Hepatic stellate cell (primary cell): Measurements from ENCODE around the gene IP6K2.
A peak's percentile ranks its signal among the peaks of the same experiment; 100 is the strongest.
"Not testable (repeated sequence)": the region's sequence is repeated elsewhere in the genome, so short reads cannot be mapped to it uniquely, and the experiment has no call there.

Source experiments
- DNase-seq: peaks from one replicate; pipeline ENCODE4 v3.0.0; 2011; ENCODE audit warnings: low spot score

The IP6K2 gene, protein sequence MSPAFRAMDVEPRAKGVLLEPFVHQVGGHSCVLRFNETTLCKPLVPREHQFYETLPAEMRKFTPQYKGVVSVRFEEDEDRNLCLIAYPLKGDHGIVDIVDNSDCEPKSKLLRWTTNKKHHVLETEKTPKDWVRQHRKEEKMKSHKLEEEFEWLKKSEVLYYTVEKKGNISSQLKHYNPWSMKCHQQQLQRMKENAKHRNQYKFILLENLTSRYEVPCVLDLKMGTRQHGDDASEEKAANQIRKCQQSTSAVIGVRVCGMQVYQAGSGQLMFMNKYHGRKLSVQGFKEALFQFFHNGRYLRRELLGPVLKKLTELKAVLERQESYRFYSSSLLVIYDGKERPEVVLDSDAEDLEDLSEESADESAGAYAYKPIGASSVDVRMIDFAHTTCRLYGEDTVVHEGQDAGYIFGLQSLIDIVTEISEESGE

DNA sequence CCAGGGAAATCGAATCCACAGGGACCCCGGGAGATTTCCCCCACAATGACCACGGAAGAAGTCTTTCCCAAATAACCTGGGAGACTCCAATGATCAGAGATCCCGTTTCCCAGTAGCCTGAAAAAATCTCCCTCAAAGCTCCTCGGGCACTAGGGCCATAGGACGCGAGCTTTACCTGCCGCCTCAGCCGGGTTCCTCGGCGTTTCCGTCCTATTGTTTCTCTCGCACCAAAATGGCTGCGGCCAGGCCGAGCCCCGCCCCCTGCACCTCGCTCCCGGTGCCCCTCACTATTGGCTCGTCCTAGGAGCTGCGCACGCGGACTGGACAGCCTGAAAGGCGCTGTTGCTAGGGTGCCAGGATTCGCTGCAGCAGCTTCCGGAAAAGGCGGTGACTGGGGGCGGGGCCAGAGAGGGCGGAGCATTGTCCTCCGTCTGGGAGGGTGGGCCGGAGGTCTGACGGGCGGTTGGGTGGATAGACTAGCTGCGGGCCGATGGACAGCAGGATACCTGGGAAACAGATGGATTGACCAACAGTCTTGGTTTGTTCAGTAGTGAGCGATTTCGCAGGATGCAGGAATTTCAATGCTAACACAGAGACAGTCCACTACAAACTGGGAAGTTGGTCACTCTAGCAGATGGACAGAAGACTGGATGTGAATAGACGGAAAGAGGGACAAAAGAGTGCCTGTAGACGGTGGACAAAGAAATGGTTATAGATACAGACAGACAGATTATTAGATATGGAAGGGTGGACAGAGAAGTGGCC, at the start of gene IP6K2:
IP6K2 (minus strand) TSS at position 240 of the 765 bp plus-strand sequence. CDS start 21,930 bp downstream, outside the sequence.
- DNase-seq: peak; percentile 97

DNA sequence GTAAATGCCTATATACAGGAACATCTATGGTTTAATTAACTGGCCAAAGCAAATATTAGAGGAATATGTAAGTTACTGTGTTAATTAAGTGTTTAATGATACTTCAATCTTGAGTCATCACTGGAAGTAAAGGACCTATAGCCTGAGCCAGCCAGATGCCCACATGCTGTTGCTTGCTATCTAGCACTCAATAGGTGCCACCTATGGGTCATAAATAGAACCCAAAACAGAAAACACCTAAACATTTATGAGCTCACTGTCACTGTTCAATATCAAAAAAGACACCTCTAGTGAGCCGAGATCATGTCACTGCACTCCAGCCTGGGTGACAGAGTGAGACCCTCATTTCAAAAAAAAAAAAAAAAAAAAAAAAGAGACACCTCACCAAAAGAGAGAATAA, 48.4 kb upstream of the IP6K2 start:
- DNase-seq: no peak

DNA sequence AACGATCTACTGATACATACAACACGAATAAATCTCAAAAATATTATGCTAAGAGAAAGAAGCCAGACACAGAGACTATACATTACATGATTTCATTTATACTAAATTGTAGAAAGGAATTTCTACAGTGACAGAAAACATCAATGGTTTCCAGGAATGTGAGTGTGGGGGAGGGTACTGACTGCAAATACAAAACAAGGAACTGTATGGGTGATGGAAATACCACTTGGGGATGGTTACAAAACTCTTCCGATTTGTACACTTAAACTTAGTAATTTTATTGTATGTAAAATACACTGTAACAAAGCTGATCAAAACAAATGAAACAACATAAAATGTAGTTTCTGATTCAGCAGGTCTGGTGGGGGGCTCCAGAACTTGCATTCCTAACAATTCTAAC, 45.8 kb upstream of the IP6K2 start:
- DNase-seq: no peak

DNA sequence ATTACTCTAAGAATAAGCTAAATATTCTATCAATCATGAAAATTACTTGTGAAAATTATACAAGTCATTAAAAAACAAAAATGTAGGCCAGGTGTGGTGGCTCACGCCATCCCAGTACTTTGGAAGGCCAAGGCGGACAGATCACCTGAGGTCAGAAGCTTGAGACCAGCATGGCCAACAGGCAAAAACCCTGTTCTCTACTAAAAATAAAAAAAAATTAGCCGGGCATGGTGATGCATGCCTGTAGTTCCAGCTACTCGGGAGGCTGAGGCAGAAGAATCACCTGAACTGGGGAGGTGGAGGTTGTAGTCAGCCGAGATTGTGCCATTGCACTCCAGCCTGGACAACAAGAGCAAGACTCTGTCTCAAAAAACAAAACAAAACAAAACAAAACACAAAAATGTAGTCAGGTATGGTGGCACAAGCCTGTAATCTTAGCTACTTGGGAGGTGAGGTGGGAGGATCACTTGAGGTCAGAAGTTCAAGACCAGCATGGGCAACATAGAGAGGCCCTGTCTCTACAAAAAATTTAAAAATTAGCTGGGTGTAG, 43.0 kb upstream of the IP6K2 start:
- DNase-seq: not testable (repeated sequence)

DNA sequence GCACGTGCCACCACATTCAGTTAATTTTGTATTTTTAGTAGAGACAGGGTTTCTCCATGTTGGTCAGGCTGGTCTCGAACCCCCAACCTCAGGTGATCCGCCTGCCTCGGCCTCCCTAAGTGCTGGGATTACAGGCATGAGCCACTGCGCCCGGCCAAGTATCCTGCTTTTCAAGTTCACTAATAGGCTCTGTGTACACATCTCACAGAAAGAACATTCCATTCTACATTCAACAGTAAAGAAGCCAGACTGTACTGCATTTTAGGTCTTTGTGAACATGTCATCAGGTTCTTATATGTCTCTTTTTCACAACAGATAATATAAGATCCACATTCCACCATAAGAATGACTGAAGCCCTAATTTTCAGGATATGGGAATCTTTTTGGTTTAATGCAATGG, 42.5 kb upstream of the IP6K2 start:
- DNase-seq: not testable (repeated sequence)

DNA sequence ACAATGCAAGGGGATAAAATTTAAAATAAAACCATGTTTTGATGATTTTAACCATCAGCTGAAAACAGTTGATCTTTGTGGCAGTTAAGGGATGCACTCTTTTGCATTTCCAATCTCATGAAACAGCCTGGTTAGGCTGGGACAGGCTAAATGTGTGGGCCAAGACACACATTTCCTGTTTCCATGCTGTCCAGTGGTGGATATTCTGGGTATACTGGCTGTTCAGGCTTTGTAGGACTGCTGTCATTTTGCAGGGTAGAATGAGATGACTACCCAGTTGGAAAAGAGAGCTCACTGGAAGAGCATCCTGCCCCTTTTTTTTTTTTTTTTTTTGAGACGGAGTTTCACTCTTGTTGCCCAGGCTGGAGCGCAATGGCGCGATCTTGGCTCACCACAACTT, 42.0 kb upstream of the IP6K2 start:
- DNase-seq: no peak

DNA sequence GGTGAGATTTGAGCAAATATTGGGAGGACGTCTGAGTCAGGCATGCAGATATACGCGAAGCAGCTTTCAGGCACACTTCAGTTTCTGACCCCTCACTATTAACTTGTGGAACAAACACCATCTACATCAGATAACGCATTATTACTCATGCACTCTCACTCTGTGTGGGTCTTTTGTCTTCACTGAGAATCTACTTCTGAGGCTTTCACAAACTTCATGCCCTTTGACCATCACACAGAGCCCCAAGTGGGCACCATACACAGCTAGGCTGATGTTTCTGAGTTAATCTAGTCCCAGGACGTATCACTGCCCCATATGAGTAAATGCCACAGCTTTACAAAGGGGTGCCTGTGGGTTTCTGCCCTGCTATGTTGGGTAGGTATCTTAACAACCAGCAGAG, 39.6 kb upstream of the IP6K2 start:
- no peak for DNase-seq

DNA sequence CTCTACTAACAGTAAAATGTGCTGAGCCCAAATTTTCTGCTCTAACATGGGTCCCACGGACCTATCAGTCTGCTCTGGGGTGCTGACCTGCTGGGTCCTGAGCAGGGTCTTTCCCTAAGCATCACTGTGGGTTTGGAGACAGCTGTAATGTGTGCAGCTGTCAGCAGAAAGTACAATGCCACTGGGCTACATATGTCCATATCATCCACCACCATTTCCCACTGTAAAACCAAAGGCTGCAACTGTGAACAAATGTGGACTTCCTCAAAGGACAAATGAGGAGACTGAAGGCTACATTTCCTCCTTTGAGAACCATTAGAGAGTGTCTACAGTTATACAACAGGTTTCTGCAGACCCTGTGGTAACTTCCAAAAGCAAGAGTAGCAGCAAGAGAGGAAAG, 33.8 kb upstream of the IP6K2 start:
- no peak for DNase-seq

DNA sequence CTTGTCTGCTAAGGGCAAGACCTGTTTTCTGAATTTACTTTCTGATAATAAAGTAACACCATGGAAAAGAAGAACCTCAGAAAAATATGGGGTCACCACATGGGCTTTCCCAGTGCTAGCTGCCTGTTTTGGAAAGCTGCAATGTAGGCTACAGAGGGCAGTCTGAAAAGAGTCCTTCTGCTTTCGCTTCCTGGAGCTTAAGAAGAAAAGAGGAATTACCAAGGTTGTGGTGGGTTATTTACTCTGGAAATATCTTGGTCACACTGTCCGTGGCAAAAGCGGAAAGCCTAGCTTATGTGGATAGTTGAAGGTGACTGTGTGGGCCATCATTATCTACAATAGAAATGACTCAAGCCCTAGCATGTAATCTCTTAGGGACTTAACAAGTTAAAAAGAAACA, 31.7 kb upstream of the IP6K2 start:
- DNase-seq: no peak

DNA sequence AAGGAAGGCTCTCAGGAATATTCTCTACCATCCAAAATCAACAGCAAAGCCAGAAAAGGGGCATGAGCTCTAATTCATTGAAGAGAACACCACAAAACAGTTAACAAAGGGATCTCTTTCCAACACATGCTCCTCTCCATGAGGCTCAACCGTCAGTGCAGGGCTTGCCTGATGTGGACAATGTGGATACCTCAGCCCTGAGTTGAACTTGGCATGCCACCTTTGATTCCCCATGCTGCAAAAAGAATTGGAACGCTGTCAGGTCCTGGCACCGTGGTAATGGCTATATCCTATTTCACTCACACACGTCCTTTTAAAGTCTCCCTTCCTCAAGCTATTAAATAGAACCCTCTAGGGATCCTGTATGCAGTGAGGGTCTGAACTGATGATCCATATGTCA, 30.7 kb upstream of the IP6K2 start:
- no peak for DNase-seq

DNA sequence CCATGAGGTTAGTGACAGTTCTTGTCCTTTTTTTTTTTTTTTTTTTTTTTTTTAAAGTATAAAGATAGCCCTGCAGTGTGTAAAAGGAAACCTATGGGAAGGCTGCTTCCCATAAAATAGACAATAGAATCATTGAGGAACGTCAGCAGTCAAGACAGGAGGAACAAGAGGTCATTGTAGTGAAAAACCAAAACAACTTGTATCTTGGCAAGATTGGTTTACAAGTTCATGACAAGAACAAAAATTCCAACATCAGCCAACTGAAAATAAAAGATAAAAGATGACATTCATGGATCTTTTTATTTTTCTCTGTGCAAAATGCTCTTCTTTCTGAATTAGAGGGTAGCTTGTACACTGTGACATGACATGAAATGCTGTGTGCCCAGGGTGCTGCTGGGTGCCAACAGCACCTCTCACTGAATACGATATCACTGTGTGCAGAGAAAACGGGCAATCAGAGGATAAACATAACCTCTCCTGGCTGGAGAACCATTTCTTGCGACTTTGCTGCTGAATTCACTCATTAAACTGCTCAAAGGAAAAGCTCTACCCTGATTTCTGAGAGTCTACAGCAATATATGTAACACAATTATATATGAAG, 30.1 kb upstream of the IP6K2 start:
- DNase-seq: no peak

DNA sequence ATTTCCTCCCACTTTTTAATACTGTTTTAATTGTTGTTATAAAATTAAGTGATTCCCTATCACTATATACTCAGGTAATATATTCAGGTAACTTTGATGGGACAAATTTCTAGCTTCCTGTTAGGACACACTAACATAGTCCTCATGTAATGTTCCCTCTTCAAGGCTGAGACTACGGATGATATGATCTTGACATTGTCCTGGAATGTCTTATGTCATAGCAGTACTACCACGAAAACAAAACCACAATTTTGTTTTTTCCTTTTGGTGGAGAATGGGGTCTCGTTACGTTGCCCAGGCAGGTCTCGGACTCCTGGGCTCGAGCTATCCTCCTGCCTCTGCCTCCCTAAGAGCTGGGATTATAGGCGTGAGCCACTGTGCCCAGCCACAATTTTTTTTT, 26.8 kb upstream of the IP6K2 start:
- DNase-seq: no peak

DNA sequence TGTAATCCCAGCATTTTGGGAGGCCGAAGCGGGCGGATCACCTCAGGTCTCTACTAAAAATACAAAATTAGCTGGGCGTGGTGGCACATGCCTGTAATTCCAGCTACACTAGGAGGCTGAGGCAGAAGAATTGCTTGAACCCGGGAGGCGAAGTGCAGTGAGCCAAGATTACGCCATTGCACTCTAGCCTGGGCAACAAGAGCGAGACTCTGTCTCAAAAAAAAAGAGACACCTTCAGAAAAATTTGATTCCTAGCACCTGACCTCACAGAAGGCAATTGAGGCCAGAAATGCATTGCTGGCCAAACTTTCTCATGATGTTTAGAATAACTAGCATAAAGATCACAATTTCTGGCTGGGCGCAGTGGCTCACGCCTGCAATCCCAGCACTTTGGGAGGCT, 24.2 kb upstream of the IP6K2 start:
- DNase-seq: not testable (repeated sequence)

DNA sequence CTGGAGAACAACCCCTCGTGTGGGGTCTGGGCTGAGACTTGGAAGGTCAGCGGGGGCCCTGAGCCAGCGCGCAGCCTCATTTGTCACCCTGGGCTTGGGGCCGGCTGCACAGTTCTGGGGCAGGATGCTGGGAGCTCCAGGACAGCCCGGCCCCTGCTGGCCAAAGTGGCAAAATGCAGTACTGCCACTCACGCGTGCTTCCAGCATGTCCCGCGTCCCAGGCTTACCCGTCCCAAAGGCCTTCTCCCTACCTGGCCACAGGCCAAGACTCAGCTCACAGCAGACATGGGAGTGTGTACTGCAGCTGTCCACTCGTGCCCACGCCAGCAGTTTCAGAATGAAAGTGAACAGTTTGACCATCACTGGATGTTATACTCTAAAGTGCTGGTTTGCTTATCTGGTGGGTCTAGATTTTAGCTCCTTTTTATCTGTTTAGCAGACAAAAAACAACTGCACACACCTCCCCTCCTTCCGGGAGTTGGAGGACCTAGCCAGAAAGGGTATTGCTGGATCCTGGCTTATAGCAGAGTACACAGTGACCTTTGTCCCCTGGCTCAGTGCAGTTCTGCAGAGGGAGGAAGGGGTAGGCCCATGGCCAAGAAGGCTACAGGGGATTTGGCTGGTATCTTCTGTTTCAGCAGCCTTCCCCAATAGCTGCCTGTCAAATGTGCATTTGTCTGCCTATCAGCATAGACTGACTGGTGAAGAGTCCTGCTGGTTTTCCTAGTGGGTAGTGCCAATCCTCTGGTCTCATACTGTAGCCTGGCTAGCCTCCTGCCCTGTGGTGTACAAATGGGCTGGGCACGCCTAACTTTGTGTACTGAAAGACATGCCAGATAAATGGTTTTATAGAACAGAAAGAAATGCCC, 23.2 kb upstream of the IP6K2 start:
- peak; percentile 93 for DNase-seq

DNA sequence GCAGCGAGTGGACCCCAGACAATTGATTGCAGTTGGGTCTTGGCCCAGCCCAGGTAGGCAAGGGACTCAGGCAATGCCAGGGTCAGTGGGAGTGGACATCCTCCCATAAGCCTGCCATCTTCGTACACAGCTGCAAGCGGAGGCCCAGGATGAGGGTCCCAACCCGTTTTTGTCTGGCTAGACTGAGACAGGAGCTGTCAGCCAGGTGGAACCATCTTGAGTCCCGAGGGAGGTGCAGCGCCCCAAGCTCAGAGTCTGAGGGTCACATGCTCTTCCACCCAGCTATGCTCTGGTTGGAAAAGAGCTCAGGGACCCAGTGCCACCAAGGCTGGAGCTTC, 22.6 kb upstream of the IP6K2 start:
- DNase-seq: no peak

DNA sequence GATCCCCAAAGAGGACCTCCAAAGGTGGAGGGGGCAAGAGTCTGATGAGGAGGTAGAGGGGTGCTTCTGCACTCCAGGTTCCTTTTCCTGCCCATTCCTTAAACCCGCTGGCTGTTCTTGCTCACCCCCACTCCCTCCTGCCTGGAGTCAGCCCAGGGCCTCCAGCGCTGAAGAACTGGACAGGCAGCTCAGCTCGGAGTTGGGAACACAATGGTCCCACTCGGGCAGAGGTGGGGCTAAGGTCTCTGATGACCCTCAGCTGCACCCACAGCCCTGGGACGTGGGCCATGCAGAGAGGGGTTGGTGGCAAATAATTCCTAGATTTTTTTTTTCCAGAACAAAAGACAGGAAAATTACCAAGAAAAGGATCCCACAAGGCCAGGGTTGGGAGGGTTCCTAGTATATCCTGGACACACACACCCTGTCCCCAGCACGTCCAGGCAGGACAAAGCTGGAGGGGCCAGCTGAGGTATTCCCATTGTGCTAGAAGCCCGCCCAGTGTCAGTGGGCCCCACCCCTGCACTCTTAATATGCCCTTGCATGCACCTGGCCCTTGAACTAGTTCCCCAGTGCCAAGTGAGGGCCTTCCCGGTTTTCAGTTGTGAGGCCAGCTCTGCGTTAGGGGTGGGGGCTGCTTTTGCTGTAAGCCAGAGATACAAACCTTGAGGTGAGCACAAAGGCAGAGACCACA, 22.1 kb upstream of the IP6K2 start:
- no peak for DNase-seq

DNA sequence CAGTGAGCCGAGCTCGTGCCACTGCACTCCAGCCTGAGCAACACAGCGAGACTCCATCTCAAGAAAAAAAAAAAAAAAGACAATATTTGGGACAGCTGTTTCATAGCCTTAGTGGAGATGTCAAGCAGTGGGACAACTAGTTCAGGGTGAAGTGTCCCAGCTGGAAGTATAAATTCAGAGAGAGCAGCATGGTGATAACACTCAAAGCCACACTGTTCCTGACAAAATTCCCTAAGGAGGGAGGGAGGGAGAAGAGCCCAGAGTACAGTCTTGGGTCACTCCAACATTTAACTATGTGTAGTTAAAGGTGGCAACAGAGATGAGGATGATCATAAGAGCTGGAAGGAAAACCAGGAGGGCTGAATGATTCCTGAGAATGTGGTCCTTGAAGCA, 21.1 kb upstream of the IP6K2 start:
- no peak for DNase-seq

DNA sequence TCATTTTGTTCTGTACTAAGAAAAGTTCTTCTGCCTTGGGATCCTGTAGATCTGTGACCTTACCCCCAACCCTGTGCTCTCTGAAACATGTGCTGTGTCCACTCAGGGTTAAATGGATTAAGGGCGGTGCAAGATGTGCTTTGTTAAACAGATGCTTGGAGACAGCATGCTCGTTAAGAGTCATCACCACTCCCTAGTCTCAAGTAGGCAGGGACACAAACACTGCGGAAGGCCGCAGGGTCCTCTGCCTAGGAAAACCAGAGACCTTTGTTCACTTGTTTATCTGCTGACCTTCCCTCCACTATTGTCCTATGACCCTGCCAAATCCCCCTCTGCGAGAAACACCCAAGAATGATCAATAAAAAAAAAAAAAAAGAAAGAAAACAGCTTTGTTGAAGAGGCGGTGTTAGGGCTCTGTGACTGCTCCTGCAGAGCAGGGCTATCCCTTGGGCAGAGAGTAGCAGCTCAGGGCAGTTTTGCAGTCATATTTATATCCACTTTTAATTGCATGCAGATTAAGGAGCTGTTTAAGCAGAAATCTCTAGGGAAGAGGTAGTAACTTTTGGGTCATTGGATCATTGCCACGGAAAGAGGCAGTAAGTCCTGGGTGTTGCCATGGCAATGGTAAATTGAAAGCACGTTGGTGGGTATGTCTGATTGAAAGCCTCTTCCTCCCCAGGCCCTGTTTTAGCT, 18.2 kb upstream of the IP6K2 start:
- DNase-seq: not testable (repeated sequence)

DNA sequence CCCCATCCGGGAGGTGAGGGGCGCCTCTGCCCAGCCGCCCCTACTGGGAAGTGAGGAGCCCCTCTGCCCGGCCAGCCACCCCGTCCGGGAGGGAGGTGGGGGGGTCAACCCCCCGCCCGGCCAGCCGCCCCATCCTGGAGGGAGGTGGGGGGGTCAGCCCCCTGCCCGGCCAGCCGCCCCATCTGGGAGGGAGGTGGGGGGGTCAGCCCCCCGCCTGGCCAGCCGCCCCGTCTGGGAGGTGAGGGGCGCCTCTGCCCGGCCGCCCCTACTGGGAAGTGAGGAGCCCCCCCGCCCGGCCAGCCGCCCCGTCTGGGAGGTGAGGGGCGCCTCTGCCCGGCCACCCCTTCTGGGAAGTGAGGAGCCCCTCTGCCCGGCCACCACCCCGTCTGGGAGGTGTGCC, 17.5 kb upstream of the IP6K2 start:
- DNase-seq: not testable (repeated sequence)

DNA sequence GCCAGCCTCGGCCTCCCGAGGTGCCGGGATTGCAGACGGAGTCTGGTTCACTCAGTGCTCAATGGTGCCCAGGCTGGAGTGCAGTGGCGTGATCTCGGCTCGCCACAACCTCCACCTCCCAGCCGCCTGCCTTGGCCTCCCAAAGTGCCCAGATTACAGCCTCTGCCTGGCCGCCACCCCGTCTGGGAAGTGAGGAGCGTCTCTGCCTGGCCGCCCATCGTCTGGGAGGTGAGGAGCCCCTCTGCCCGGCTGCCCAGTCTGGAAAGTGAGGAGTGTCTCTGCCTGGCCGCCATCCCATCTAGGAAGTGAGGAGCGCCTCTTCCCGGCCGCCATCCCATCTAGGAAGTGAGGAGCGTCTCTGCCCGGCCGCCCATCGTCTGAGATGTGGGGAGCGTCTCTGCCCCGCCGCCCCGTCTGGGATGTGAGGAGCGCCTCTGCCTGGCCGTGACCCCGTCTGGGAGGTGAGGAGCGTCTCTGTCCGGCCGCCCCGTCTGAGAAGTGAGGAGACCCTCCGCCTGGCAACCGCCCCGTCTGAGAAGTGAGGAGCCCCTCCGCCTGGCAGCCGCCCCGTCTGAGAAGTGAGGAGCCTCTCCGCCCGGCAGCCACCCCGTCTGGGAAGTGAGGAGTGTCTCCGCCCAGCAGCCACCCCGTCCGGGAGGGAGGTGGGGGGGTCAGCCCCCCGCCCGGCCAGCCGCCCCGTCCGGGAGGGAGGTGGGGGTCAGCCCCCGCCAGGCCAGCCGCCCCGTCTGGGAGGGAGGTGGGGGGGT, 16.9 kb upstream of the IP6K2 start:
- DNase-seq: not testable (repeated sequence)
